Right lobe of liver (tissue), 6 donors: ENCODE measurements around the gene RALGPS1. TPM values are rescaled to one million over a fixed set of nuclear protein-coding genes. Genes with fewer than 3 reads are reported as not detected.

Experiments
- ATAC-seq, 4 donors: fragments of 200-7000 bp; cut with Tn5 transposase; one replicate each; pipeline ENCODE4 v1.9.1; 2020; ENCODE audit warnings: mild to moderate bottlenecking in 4 of 4, moderate library complexity in 4 of 4
- DNase-seq, 3 donors: peaks; one replicate each; pipeline ENCODE4 v3.0.0-alpha.2; 2020
- H3K27ac ChIP-seq, 3 donors: fragments of 200-600 bp; one replicate each; pipeline ENCODE4 v1.8.0; 2022
- H3K27me3 ChIP-seq, 2 donors: fragments of 200-600 bp; one replicate each; pipeline ENCODE4 v1.8.0; 2022
- H3K36me3 ChIP-seq, 4 donors: fragments of 200-600 bp; sonication (generic) in 1 of 4; one replicate each; pipeline versions ENCODE4 v1.5.1 to v1.8.0; 2017 to 2022; ENCODE audit warnings: control low read depth in 1 of 4
- H3K4me1 ChIP-seq, 4 donors: fragments of 200-600 bp; sonication (generic) in 1 of 4; one replicate each; pipeline versions ENCODE4 v1.5.1 to v1.8.0; 2017 to 2022; ENCODE audit warnings: control low read depth in 1 of 4
- H3K4me3 ChIP-seq, 3 donors: fragments of 200-600 bp; one replicate each; pipeline ENCODE4 v1.8.0; 2022
- H3K9me3 ChIP-seq, 4 donors: fragments of 200-600 bp; sonication (generic) in 1 of 4; one replicate each; pipeline versions ENCODE4 v1.5.1 to v1.8.0; 2017 to 2022; ENCODE audit warnings: control low read depth in 1 of 4
- CTCF ChIP-seq, 4 donors: fragments of 200-600 bp in 3 of 4; fragments of 450-650 bp in 1 of 4; IDR thresholded peaks; one replicate each; pipeline versions ENCODE4 v1.5.1 to v1.8.0; 2016 to 2022; ENCODE audit warnings: antibody characterized with exemption in 4 of 4, mild to moderate bottlenecking in 2 of 4
- POLR2A ChIP-seq: fragments of 450-650 bp; IDR thresholded peaks from one replicate; pipeline ENCODE4 v1.6.1; 2017; ENCODE audit warnings: antibody characterized with exemption, mild to moderate bottlenecking
- WGBS: methylation state at CpG from one replicate; pipeline ENCODE4 v1.1.6; 2018; ENCODE audit warnings: low coverage, low lambda C conversion rate; ENCODE audit not compliant: insufficient coverage; ENCODE audit errors: missing lambda C conversion rate; 5-methylcytosine and 5-hydroxymethylcytosine counted together
- intact Hi-C, 2 donors: fragments of 100-400 bp; cut with DNase I; formaldehyde crosslinking; loops; one replicate each; pipeline versions ENCODE4 v1.11.2 to v1.14.1; 2022
- total RNA-seq, 6 experiments: library from RNA; depleted of rRNA in 2 of 6; stranded (reverse); fragments of >200 nt in 2 of 6; fragmentation: NEBNext Ultra II Directional in 3 of 6; extraction: Animal tissue kit (Norgen Biotek cat#: 25700) in 3 of 6; gene quantifications; one replicate each; pipeline versions ENCODE4 v1.1.0 to v1.2.4, GENCODE V29; 2016 to 2023
- donor health status: DM: no; HTN: yes; CAD: no.
- donor health status: DM: no; HTN: no; CAD: no.
- donor health status: DM: no; HTN: no; CAD: no.
- donor health status: DM: no; HTN: yes; CAD: no.
- donor health status: DM: no; HTN: yes; CAD: no.

Gene RALGPS1
- total RNA-seq, 6 experiments from 2014 or later, result 1.2 to 3.8 (median 2.4) TPM

DNA sequence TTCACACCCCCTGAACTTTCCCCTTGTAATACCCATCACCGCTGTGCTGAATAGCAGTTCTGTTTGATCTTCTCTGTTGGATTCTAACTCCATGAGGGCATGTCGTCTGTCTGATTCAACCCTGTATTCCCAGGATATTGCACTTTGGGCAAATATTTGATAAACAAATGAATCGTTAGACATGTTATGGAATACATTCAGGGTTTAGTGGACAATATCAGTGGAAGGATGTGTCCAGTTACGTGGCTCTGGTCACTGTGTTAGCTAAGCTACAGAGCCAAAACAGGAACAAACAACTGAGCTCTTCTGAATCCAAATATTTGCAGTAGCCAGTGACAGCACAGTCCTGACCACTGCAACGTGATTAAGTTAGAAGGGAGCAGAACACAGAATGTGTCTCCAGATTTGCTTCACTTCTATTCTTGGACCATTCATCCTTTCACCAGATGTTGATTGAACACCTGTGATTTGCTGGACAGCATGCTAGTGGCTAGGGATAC, 194.7 kb downstream of the RALGPS1 start:
- DNase-seq, result no peak
- 29% methylated on average over 4 of the region's 5 CpGs for WGBS
- no peak overlapping the region for H3K4me3 ChIP-seq
- H3K36me3 ChIP-seq, result no peaks in the 10 kb centered on the region
- intact Hi-C loops, result no loop called here
- H3K4me1 ChIP-seq, result no peaks in the 10 kb centered on the region
- ATAC-seq, result peak; percentile 60 to 91 (median 78)
- no peaks in the 10 kb centered on the region for H3K27me3 ChIP-seq
- no peak for TF ChIP-seq POLR2A
- no peak for TF ChIP-seq CTCF (IDR thresholded peaks at IDR 0.05)
- no peaks in the 10 kb centered on the region for H3K9me3 ChIP-seq
- no peak overlapping the region for H3K27ac ChIP-seq

DNA sequence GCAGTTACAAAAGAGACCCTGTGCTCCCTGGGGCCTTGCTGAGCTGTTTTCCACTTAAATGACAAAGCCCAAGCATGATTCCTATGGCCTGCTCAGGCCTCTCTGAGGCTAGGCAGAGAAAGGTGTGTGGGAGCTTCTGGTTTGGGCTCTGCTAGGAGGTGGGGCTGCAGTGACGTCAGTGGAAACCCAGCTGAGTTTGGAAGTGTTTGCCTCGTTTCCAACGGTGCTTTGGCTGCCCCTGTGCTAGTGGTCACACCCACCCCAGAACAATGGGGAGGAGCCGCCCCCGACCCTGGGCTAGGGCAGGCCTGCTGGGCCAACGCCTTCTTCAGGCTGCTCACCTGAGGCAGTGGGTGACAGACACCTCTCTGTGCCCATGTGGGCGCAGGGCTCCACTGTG, 197.5 kb downstream of the RALGPS1 start:
- DNase-seq, result no peak
- H3K36me3 ChIP-seq, result no peaks in the 10 kb centered on the region
- no peaks in the 10 kb centered on the region for H3K4me1 ChIP-seq
- ATAC-seq, result peak in 1 of 4 donors; percentile 12
- intact Hi-C loops, result no loop called here
- no peak overlapping the region for H3K27ac ChIP-seq
- TF ChIP-seq CTCF (IDR thresholded peaks at IDR 0.05) (no peak), POLR2A (no peak)
- H3K27me3 ChIP-seq, result no peaks in the 10 kb centered on the region
- no peak overlapping the region for H3K4me3 ChIP-seq
- H3K9me3 ChIP-seq, result no peaks in the 10 kb centered on the region
- no CpG with 5 or more reads among the region's 7 CpGs for WGBS

- Histone ChIP-seq H3K27ac (no peak overlapping the region), H3K4me1 (no peaks in the 10 kb centered on the region), H3K9me3 (no peaks in the 10 kb centered on the region), H3K4me3 (no peak overlapping the region), H3K27me3 (no peaks in the 10 kb centered on the region), H3K36me3 (no peaks in the 10 kb centered on the region)
- intact Hi-C loops, result no loop called here
- WGBS, result 86% methylated on average over 2 of the region's 3 CpGs
- TF ChIP-seq POLR2A (no peak), CTCF (IDR thresholded peaks at IDR 0.05) (no peak)
- no peak for DNase-seq
- no peak for ATAC-seq
These were observed 198.2 kb downstream of the RALGPS1 start for GRCh38 chr9:127112735-127113161.

GRCh38 chr9:127113191-127113972, 198.8 kb downstream of the RALGPS1 start:
- DNase-seq, result no peak
- no peak overlapping the region for H3K4me3 ChIP-seq
- no peaks in the 10 kb centered on the region for H3K36me3 ChIP-seq
- intact Hi-C loops, result no loop called here
- no peak for ATAC-seq
- H3K27ac ChIP-seq, result no peak overlapping the region
- no peaks in the 10 kb centered on the region for H3K9me3 ChIP-seq
- TF ChIP-seq CTCF (IDR thresholded peaks at IDR 0.05) (no peak), POLR2A (no peak)
- 79% methylated on average over 7 of the region's 10 CpGs for WGBS
- H3K4me1 ChIP-seq, result no peaks in the 10 kb centered on the region
- no peaks in the 10 kb centered on the region for H3K27me3 ChIP-seq
